ENCODE measurements around the gene TP53AIP1.

The TP53AIP1 gene

DNA sequence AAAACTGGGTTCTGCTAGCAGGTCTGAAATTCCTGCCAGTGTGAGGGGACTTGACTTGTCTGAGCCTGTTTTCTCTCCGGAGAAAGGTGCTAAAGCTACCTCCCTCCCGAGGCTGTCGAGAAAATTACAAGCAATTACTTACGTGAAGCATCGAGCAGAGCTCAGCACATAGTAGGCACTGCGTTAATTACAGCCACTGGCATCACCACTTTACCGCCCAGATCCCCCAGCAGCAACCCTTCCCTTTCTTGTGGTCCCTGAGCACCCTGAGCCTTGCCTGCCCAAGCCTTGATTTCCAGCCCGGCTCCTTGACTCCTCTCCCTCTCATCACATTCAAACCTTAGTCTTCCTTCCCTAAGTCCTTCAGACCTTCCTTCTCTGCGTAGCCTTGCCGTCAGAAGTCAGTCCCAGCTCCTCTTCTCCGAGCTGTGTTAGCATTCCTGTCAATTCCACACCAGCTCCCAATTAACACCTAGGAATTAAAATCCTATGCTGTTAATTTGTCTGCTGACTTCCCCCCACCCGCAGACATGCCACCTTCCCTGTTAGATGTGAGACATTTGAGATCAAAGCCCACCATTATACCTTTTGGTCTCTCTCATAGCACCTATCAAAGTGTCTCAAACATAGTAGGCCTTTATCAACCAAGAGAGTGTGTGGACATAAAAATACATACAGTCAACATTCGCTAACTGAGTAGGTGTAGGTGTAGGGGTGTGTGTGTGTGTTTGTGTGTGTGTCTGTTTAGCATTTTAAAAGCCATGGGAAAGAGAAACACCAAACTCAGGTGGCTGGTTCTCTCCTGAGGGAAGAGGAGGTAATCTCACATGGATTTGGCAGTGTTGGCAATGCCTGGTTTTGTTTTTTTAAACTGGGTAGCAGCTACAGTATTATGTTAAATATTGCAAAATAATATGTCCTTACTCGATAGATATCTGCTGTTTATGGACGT is 54.4 kb downstream of the TP53AIP1 start:
- no peak for FAIRE-seq

DNA sequence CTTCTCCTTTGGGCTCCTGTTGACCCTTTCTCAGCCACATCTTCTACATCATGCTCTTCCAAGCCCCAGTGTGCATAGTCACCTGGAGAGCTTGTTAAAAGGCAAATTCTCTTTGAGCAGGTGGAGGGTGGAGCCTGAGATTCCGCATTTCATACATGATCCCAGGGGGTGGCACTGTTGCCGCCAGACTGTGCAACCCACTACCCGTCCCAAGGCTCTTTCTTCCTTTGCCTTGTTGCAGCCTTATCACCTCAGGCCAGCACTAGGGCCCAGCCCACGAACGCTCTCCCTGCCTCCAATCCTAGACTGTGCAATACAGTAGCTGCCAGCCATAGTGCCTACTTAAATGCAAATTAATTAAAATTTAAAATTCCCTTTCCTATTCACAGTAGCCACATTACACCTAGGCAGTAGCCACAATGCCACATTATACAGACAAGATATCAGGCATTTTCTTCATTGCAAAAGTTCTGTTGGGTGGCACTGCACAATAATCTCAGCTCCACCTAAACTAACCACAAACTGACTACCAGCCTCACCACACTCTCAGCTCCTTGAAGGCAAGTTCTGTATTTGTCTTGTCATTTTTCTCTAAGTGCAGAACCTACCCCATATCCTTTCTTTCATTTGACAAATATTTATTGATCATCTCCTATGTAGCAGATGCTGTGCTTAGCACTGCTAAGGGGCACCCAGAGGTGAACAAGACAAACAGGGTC is 56.1 kb downstream of the TP53AIP1 start:
- FAIRE-seq, result no peak

Measured in TTC549 (cell line).